GM19438 (cell line): Measurements from ENCODE around the gene KPRP.

Experiments used
- ATAC-seq: cut with Tn5 transposase; IDR thresholded peaks from one replicate; pipeline ENCODE4 v1.9.1; 2021; ENCODE audit warnings: low read depth; ENCODE audit not compliant: unreplicated experiment

KPRP gene

GRCh38 chr1:152757747-152758146, at the start of gene KPRP:
KPRP (plus strand) TSS chr1:152758025; CDS start chr1:152759589, 1,564 bp downstream.
- ATAC-seq, result no peak

- ATAC-seq, result no peak
These were observed 39.6 kb upstream of the KPRP start for GRCh38 chr1:152718238-152718637.

GRCh38 chr1:152725261-152725660, 32.6 kb upstream of the KPRP start:
- ATAC-seq, result no peak

GRCh38 chr1:152728986-152729385, 28.8 kb upstream of the KPRP start:
- no peak for ATAC-seq

GRCh38 chr1:152735648-152736047, 22.2 kb upstream of the KPRP start:
- no peak for ATAC-seq

GRCh38 chr1:152737997-152738396, 19.8 kb upstream of the KPRP start:
- no peak for ATAC-seq

- ATAC-seq, result no peak
These were observed 18.0 kb upstream of the KPRP start for GRCh38 chr1:152739841-152740240.

GRCh38 chr1:152741656-152742055, 16.2 kb upstream of the KPRP start:
- ATAC-seq, result no peak

GRCh38 chr1:152743371-152744145, 14.3 kb upstream of the KPRP start:
- ATAC-seq, result no peak

- no peak for ATAC-seq
These were observed 12.5 kb upstream of the KPRP start for GRCh38 chr1:152745289-152745704.

- no peak for ATAC-seq
These were observed 11.9 kb upstream of the KPRP start for GRCh38 chr1:152745765-152746444.

GRCh38 chr1:152747831-152748230, 10.0 kb upstream of the KPRP start:
- ATAC-seq, result no peak

GRCh38 chr1:152752225-152752624, 5.6 kb upstream of the KPRP start:
- ATAC-seq, result no peak

- no peak for ATAC-seq
These were observed 4.2 kb upstream of the KPRP start for GRCh38 chr1:152753586-152753985.

- ATAC-seq, result no peak
These were observed 953 bp upstream of the KPRP start for GRCh38 chr1:152756872-152757271.

GRCh38 chr1:152758636-152759035, 811 bp downstream of the KPRP start:
- ATAC-seq, result no peak

- no peak for ATAC-seq
These were observed 1.8 kb downstream of the KPRP start for GRCh38 chr1:152759453-152760173.

- ATAC-seq, result no peak
These were observed 2.8 kb downstream of the KPRP start for GRCh38 chr1:152760551-152761190.

- no peak for ATAC-seq
These were observed 3.9 kb downstream of the KPRP start for GRCh38 chr1:152761609-152762213.

- ATAC-seq, result no peak
These were observed 11.2 kb downstream of the KPRP start for GRCh38 chr1:152768847-152769533.
